MM.1S (cell line): ENCODE measurements around the gene SLC39A9.

Source experiments
- CTCF ChIP-seq: fragments of 300-600 bp; sonication (generic); IDR thresholded peaks from 2 replicates; pipeline ENCODE4 v1.5.1; 2016; ENCODE audit warnings: antibody characterized with exemption, low read length, mixed read lengths
- EZH2 ChIP-seq: fragments of 300-600 bp; sonication (generic); optimal IDR thresholded peaks from 2 replicates; pipeline ENCODE3; 2017; ENCODE audit warnings: low read depth, mild to moderate bottlenecking, antibody characterized with exemption, low read length, mixed read lengths

- TF ChIP-seq CTCF, result no peak
- no peak for TF ChIP-seq EZH2
Observed at GRCh38 chr14:69364378-69364777, 34.1 kb upstream of the SLC39A9 start.
